ENCODE measurements around the gene CEBPZ. TPM values are rescaled to one million over a fixed set of nuclear protein-coding genes. Genes with fewer than 3 reads are reported as not detected.
"Not testable (repeated sequence)": the region's sequence is repeated elsewhere in the genome, so short reads cannot be mapped to it uniquely, and the experiment has no call there.

CEBPZ gene
- polyA plus RNA-seq, 12 donors = 37.6 to 71.1 (median 42.7) TPM; not detected in 1

DNA sequence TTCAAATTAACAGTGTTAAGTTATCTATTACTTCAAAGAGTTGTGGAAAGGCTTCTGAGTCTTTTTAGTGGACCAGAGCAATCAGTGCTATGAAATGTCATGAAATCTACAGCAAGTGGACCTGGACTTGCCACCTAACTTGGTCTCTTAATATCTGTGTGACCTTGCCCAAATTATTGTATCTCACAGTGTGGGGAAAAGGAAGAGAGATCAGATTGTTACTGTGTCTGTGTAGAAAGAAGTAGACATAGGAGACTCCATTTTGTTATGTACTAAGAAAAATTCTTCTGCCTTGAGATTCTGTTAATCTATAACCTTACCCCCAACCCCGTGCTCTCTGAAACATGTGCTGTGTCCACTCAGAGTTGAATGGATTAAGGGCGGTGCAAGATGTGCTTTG, 6.3 kb downstream of the CEBPZ start:
- not testable (repeated sequence) for DNase-seq

- DNase-seq = no peak
Measured at GRCh38 chr2:37224063-37224462, 7.3 kb downstream of the CEBPZ start.

- no peak for DNase-seq
Measured at GRCh38 chr2:37223131-37223530, 8.3 kb downstream of the CEBPZ start.

DNA sequence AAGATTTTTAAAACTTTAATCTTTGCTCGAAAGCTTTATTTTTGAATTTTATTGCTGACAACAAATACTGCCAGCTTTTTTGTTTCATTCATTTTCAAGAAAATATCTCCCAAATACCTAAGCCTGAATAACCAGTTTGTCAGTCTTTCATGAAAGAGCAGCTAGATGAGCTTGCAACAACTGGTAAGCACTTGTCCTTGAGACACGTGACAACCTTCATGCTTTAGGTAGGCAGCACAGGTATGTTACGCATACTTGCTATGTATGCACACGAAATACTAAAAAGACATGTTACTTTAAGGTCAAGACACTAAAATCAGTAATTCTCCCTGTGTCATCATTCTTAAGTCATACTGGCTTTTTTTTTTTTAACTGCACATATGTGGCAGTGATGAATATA, 12.3 kb downstream of the CEBPZ start:
- DNase-seq = no peak

DNA sequence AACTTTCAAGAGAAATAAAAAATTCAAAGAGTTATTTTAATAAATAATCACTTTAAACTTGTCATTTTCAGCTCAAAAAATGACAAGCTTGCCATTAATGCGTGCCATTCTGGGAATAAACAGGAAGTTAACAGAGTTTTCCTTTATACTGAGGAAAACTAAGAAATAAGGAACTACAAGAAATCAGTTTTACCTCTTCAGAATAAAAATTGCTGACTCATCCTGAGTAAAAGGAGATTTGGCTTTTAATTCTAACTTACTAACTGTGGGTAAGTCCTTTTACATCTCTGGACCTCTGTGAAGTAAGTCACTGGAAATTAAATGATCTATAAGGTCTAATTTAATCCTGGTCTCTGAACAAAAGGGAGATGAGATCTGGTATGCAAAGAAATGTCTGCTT, 16.1 kb downstream of the CEBPZ start:
- DNase-seq = no peak

- no peak for DNase-seq
Measured at GRCh38 chr2:37211939-37212338, 19.5 kb downstream of the CEBPZ start.

DNA sequence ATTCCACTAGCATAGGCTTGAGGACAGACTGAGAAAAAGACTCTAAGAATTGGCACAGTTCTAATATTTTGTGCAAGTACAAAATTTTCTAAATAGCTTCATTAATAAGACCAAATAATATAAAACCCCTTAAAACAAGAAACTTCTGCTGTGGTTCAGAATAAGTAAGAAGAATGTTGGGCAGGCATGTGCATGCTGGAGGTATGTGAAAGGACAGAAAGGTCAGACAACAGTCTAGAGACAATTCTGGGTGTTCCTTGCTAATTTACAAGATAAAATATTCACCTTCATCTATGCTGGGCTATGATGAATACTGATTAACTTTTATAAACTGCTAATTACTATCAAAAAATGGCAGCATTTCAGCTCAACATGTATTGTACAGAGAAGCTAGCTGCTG, 20.2 kb downstream of the CEBPZ start:
- no peak for DNase-seq

DNA sequence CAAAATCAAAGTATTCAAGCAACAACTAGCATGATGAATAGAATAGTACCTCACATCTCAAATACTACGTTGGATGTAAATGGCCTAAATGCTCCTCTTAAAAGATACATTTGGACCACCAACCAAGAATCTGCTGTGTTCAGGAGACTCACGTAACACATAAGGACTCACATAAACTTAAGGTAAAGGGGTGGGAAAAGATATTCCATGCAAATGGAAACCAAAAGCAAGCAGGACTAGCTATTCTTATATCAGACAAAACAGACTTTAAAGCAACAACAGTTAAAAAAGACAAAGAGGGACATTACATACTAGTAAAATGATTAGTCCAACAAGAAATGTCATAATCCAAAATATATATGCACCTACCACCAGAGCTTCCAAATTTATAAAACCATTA, 24.6 kb downstream of the CEBPZ start:
- not testable (repeated sequence) for DNase-seq

DNA sequence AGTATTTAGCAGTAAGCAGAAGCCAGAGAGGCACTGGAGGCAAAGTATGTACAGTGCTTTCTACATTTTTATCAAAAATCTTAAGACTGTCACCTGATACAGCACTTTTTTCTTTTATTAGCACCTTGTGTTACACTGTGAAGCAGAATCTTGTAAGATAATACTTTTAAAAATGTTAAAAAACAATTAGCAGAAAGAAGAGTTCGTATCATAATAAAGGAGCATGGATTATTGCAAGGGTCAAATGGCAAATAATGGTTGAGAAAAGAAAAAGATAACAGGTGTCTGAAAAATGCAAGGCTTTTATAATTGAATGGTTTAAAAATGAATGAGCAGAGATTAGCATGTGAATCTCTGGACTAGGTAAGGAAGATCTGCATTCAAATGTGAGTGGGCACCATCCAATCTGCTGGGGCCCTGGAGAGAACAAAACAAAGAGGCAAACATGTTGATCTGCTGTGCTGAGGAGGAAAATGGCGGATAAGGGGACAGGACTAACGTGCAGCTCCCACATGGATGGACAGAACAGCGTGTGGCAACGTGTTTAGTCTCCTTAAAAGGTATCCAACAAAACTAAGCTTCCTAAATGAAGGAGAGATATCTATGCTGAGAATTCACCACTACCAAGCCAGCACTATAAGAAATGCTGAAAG, 25.6 kb downstream of the CEBPZ start:
- no peak for DNase-seq

DNA sequence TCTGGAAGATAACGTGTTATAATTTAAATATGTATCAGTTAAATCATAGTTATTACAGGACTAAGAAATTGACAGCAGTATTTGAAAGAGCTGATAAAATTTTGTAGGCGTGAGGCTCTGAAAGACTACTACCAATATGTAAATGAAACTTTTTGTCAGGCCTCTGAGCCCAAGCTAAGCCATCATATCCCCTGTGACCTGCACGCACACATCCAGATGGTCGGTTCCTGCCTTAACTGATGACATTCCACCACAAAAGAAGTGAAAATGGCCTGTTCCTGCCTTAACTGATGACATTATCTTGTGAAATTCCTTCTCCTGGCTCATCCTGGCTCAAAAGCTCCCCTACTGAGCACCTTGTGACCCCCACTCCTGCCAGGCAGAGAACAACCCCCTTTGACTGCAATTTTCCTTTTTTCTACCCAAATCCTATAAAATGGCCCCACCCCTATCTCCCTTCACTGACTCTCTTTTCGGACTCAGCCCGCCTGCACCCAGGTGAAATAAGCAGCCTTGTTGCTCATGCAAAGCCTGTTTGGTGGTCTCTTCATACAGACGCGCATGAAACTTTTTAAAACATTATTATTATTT, 26.2 kb downstream of the CEBPZ start:
- not testable (repeated sequence) for DNase-seq

- DNase-seq = no peak
Measured at GRCh38 chr2:37203708-37204107, 27.7 kb downstream of the CEBPZ start.

- DNase-seq = no peak
Measured at GRCh38 chr2:37201766-37202165, 29.6 kb downstream of the CEBPZ start.

DNA sequence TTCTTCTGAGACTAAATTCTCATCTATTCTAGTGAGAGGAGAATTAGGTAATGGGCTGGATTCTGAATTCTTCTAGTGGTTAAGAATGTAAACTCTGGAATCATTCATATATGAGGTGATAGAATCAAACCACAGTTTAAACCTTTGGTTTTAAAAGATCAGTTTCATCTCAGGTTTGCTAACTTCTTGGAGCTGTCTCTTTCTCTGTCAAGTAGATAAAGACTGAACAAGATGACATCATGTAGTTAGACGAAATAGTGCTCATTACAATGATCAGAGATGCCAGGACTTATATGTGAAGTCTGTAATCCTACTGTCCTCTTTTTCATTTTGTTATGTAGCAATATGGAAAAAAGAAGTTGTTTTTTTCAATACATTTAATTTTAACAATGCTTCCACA, 30.2 kb downstream of the CEBPZ start:
- DNase-seq = no peak

- no peak for DNase-seq
Measured at GRCh38 chr2:37198681-37199065, 32.7 kb downstream of the CEBPZ start.

GRCh38 chr2:37196320-37197195, 34.8 kb downstream of the CEBPZ start, which contains the start of gene CEBPZOS:
TSS of gene CEBPZOS (plus strand) at chr2:37196496. CDS start at chr2:37199705, 3,209 bp downstream.
- peak; percentile 91 for DNase-seq

GRCh38 chr2:37195862-37196319, 35.5 kb downstream of the CEBPZ start:
- DNase-seq = not testable (repeated sequence)

GRCh38 chr2:37192551-37192950, 38.8 kb downstream of the CEBPZ start:
- no peak for DNase-seq

DNA sequence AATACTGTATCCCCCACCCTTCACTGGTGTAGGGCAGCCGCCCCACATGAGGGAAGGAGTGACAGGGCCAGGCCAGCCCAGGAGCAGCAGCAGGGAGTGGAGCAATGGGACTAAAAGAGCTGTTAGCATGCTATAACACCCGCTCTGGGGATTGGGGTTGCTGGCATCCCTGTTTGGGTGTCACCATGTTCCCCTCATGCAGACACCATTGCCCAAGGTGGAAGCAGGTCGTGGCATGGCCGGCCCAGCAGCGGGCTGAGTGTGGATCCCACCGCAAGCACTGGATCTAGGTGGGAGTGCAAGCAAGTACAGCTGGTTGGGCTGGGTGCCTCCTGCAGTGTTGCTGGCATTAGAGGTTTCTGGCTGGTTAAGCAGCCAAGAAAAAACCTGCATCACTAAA, 39.6 kb downstream of the CEBPZ start:
- no peak for DNase-seq

GRCh38 chr2:37191253-37191652, 40.1 kb downstream of the CEBPZ start:
- no peak for DNase-seq

DNA sequence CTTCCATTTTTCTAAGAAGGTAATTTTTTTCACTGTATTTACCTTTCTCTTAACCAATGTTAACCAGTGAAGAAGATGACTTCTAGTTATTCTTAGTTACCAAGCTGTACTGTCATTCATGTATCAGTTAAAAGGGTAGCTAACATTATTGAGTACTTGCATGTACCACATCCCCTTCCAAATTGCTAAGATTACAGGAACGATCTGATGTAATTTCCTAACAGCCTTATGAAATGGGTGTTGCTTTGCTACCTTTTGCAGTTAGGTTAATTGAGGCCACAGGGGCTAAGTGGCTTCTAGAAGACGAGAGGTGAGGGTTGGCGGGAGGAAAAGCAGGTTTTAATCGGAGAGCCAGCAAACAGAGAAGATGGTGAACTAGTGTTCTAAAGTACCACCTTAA, 41.1 kb downstream of the CEBPZ start:
- no peak for DNase-seq

DNA sequence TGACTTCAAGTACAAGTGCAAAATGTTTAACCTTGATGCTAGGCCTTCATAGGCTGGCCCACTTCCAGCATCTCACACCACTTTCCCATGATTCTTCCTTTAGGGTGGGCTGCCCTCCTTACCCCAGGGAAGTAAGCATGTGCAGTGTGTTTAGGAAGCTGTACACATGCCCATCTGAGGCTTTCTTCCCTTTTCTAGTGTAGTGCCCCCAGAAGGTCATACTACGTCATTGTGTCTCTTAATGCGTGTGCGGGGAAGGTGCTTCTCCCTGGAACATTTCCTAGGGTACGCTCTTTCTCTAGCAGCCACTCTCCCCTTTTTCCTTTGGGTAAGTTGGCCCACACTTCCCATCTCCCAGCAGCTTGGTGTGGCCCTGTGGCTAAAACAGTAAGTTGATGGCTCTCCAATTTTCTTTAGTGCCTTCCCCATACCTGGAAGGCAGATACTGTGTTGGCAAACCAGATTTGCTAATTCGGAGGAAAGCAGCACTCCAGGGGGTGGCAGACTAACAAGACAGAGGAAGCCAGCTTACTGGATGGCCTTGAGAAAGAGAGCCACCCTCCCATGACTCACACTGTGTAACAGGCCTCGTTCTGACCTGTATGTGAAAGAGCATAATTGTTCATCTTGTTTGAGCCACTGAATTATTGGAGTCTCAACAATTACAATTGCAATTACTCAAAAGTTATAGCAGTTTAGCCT, 41.8 kb downstream of the CEBPZ start:
- no peak for DNase-seq

DNA sequence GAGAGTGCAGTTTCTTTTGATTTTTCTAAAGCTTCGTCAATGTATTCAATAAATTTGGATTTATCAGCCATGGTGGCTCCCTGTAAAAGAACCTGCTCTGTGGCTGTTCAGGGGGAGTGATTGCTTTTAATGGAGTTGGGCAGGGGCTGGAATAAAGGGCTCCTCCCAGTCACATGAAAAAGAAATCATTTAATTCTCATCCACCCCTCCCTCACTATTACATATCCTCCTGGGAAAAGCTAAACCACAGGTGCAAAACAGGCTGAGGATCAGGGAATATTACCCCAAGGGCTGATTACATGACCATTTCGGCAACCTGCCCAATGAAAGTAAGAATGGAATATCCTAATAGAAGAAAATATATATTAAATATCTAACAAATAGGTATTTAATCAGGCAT, 42.8 kb downstream of the CEBPZ start, which contains the start of gene SULT6B1:
Gene SULT6B1 (minus strand): TSS at position 101 of the 400 bp plus-strand sequence. CDS start 30 bp downstream, at position 71.
- DNase-seq = no peak

All from muscle of arm (tissue), 12 donors.